Panc1 (cell line): Measurements from ENCODE around the gene LPA. TPM values are rescaled to one million over a fixed set of nuclear protein-coding genes. Genes with fewer than 3 reads are reported as not detected.

Experiments
- ATAC-seq: fragments of 200-7000 bp; cut with Tn5 transposase; 2 replicates; pipeline ENCODE4 v1.9.1; 2020; ENCODE audit warnings: mild to moderate bottlenecking, moderate library complexity
- BruUV-seq: library from RNA; stranded (reverse); fragments of 400-500 nt; replicated peaks from 2 replicates; lab custom pipeline; 2021; lab: Mats Ljungman, UMichigan
- CTCF ChIA-PET: fragments of 300-600 bp; sonication (Branson Sonifier 250); formaldehyde crosslinking; loops from one replicate; lab custom pipeline; 2022; ENCODE audit warnings: antibody characterized with exemption; lab: Charles Lee
- POLR2A ChIA-PET: fragments of 300-600 bp; sonication (Branson Sonifier 250); formaldehyde crosslinking; loops from one replicate; lab custom pipeline; 2022; ENCODE audit warnings: antibody characterized with exemption; lab: Charles Lee
- DNase-seq: peaks from one replicate; pipeline ENCODE4 v3.0.0-alpha.2; 2010; ENCODE audit warnings: low read depth, low spot score
- H3K27ac ChIP-seq: 2 replicates; pipeline ENCODE4 v1.5.1; 2011; ENCODE audit warnings: mild to moderate bottlenecking, low read length, inconsistent platforms
- H3K27me3 ChIP-seq: fragments of 200-500 bp; sonication (Bioruptor generic); 2 replicates; pipeline ENCODE4 v1.6.0; 2014; ENCODE audit warnings: low read length, inconsistent platforms; ENCODE audit not compliant: control insufficient read depth, insufficient read depth
- H3K36me3 ChIP-seq: fragments of 200-500 bp; sonication (Bioruptor generic); 2 replicates; pipeline ENCODE4 v1.5.1; 2014; ENCODE audit warnings: inconsistent platforms, mild to moderate bottlenecking, low read length, moderate library complexity; ENCODE audit not compliant: control insufficient read depth, insufficient read depth
- H3K4me1 ChIP-seq: 2 replicates; pipeline ENCODE4 v1.5.1; 2011; ENCODE audit warnings: inconsistent platforms, mild to moderate bottlenecking, low read length, moderate library complexity; ENCODE audit not compliant: control insufficient read depth, insufficient read depth
- H3K4me3 ChIP-seq, 2 experiments: 2 replicates each; pipeline ENCODE4 v1.5.1; 2011 to 2012; ENCODE audit warnings: low read depth in 2 of 2, low read length in 2 of 2, mild to moderate bottlenecking in 2 of 2, inconsistent platforms in 1 of 2, moderate library complexity in 1 of 2
- H3K9me3 ChIP-seq: fragments of 200-500 bp; sonication (Bioruptor generic); 2 replicates; pipeline ENCODE4 v1.5.1; 2014; ENCODE audit warnings: low read depth, mild to moderate bottlenecking, inconsistent platforms, low read length, moderate library complexity; ENCODE audit not compliant: control insufficient read depth, insufficient read depth
- POLR2AphosphoS5 ChIP-seq: IDR thresholded peaks from 2 replicates; pipeline ENCODE4 v1.6.1; 2012; ENCODE audit warnings: mild to moderate bottlenecking, low read depth, low read length, moderate library complexity
- SIN3A ChIP-seq: IDR thresholded peaks from 2 replicates; pipeline ENCODE4 v1.6.1; 2012; ENCODE audit warnings: low read depth, mild to moderate bottlenecking, low read length, moderate library complexity, borderline replicate concordance; ENCODE audit not compliant: insufficient read depth
- TCF7L2 ChIP-seq: IDR thresholded peaks from 2 replicates; pipeline ENCODE4 v1.6.1; 2011; ENCODE audit warnings: mild to moderate bottlenecking, low read depth, low read length, inconsistent platforms
- in situ Hi-C: cut with HindIII; loops from 2 replicates; pipeline ENCODE4 v1.10.0; 2016; ENCODE audit warnings: low sequenced_read_pairs, low pct_unique_long_range_greater_than_20kb
- intact Hi-C: fragments of 100-400 bp; cut with micrococcal nuclease; formaldehyde crosslinking; loops from one replicate; pipeline ENCODE4 v1.10.0; 2022; ENCODE audit not compliant: unreplicated experiment
- total RNA-seq: library from RNA; stranded (reverse); gene quantifications from one replicate; pipeline ENCODE4 v1.2.1, GENCODE V29; 2021; ENCODE audit not compliant: unreplicated experiment
- TF ChIP-seq, protein P1 (sequence below), 2 experiments: IDR thresholded peaks; 2 replicates each; pipeline ENCODE4 v1.6.1; 2011 to 2012; ENCODE audit warnings: low read depth in 2 of 2, control low read depth in 1 of 2, low read length in 1 of 2, mild to moderate bottlenecking in 1 of 2, moderate library complexity in 1 of 2; ENCODE audit not compliant: insufficient read depth in 1 of 2
- TF ChIP-seq, protein P2 (sequence below): fragments of 450-650 bp; IDR thresholded peaks from 2 replicates; pipeline ENCODE4 v1.5.1; 2017; ENCODE audit warnings: mild to moderate bottlenecking

Gene LPA
- total RNA-seq, 1 experiment from 2014 or later = 0.21 TPM

DNA sequence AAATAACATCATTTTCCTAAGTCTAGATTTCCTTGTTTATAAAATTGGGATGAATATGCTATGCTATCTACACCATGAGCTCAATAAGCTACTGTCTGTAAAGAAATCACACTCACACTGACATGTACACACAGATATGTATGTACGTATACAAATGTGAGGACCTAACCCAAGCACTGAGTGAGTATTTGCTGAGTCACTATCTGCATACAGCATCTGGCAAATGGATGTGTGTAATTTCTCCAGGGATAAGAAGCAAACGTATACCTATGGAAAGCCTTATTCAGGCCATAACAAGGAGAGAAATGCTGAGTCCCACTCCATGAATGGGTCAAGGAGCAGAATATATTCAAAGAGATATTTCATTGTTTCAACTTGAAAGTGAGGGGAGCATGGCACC lies 153.9 kb downstream of the LPA start:
- H3K27me3 ChIP-seq = no peaks in the 10 kb centered on the region
- ChIA-PET CTCF (no interaction called here), POLR2A (no interaction called here)
- H3K9me3 ChIP-seq = no peaks in the 10 kb centered on the region
- no peaks in the 10 kb centered on the region for H3K36me3 ChIP-seq
- DNase-seq (no peak), ATAC-seq (no peak)
- no peak overlapping the region for H3K27ac ChIP-seq
- BruUV-seq = no TSS peak
- H3K4me3 ChIP-seq = no peak overlapping the region
- no peaks in the 10 kb centered on the region for H3K4me1 ChIP-seq
- no peak for TF ChIP-seq SIN3A
- no peak for TF ChIP-seq TCF7L2
- TF ChIP-seq, protein P1, sequence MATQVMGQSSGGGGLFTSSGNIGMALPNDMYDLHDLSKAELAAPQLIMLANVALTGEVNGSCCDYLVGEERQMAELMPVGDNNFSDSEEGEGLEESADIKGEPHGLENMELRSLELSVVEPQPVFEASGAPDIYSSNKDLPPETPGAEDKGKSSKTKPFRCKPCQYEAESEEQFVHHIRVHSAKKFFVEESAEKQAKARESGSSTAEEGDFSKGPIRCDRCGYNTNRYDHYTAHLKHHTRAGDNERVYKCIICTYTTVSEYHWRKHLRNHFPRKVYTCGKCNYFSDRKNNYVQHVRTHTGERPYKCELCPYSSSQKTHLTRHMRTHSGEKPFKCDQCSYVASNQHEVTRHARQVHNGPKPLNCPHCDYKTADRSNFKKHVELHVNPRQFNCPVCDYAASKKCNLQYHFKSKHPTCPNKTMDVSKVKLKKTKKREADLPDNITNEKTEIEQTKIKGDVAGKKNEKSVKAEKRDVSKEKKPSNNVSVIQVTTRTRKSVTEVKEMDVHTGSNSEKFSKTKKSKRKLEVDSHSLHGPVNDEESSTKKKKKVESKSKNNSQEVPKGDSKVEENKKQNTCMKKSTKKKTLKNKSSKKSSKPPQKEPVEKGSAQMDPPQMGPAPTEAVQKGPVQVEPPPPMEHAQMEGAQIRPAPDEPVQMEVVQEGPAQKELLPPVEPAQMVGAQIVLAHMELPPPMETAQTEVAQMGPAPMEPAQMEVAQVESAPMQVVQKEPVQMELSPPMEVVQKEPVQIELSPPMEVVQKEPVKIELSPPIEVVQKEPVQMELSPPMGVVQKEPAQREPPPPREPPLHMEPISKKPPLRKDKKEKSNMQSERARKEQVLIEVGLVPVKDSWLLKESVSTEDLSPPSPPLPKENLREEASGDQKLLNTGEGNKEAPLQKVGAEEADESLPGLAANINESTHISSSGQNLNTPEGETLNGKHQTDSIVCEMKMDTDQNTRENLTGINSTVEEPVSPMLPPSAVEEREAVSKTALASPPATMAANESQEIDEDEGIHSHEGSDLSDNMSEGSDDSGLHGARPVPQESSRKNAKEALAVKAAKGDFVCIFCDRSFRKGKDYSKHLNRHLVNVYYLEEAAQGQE (IDR thresholded peaks at IDR 0.05; ENCODE audit: insufficient read depth in 1 of 2, low read depth in 2 of 2, low read length in 1 of 2) = no peak
- no peak for TF ChIP-seq POLR2AphosphoS5
- TF ChIP-seq, protein P2, sequence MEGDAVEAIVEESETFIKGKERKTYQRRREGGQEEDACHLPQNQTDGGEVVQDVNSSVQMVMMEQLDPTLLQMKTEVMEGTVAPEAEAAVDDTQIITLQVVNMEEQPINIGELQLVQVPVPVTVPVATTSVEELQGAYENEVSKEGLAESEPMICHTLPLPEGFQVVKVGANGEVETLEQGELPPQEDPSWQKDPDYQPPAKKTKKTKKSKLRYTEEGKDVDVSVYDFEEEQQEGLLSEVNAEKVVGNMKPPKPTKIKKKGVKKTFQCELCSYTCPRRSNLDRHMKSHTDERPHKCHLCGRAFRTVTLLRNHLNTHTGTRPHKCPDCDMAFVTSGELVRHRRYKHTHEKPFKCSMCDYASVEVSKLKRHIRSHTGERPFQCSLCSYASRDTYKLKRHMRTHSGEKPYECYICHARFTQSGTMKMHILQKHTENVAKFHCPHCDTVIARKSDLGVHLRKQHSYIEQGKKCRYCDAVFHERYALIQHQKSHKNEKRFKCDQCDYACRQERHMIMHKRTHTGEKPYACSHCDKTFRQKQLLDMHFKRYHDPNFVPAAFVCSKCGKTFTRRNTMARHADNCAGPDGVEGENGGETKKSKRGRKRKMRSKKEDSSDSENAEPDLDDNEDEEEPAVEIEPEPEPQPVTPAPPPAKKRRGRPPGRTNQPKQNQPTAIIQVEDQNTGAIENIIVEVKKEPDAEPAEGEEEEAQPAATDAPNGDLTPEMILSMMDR = no peak
- intact Hi-C loops (loop anchor here (10.0 kb wide), 1 partner anchor 255 kb away; no protein-coding TSS in a partner anchor), in situ Hi-C loops (no loop called here)

DNA sequence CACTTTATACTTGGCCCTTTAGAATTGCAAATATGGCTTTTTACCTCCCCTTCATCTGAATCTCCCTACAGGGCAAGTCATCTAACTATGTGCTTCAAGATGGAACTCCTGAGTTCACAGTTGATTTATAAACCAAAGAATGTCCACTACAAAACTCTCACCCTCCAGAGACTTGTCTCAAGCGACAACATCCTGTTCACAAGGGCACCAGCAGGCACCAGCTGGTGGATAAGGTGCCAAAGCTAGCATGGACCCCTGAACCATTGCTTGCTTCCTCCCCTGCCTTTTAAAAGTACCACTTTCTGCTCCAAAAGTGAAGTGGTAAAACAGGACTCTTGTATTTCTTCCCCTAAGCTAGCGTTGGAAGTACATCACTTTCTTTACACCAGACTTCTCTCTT lies 154.5 kb downstream of the LPA start:
- Histone ChIP-seq H3K27me3 (no peaks in the 10 kb centered on the region), H3K9me3 (no peaks in the 10 kb centered on the region), H3K27ac (no peak overlapping the region), H3K4me3 (no peak overlapping the region), H3K4me1 (no peaks in the 10 kb centered on the region), H3K36me3 (no peaks in the 10 kb centered on the region)
- TF ChIP-seq POLR2AphosphoS5 (no peak), SIN3A (no peak), TCF7L2 (no peak)
- TF ChIP-seq, protein P2 = no peak
- TF ChIP-seq, protein P1 (IDR thresholded peaks at IDR 0.05; ENCODE audit: insufficient read depth in 1 of 2, low read depth in 2 of 2, low read length in 1 of 2) = no peak
- BruUV-seq = no TSS peak
- POLR2A ChIA-PET = no interaction called here
- ATAC-seq (no peak), DNase-seq (no peak)
- CTCF ChIA-PET = no interaction called here
- intact Hi-C loops (loop anchor here (10.0 kb wide), 1 partner anchor 255 kb away; no protein-coding TSS in a partner anchor), in situ Hi-C loops (no loop called here)
